ENCODE measurements around the gene TSPAN11. TPM values are rescaled to one million over a fixed set of nuclear protein-coding genes. Genes with fewer than 3 reads are reported as not detected.

The TSPAN11 gene
- total and polyA plus RNA-seq, 2 of the 8 experiments (the other 6 are each of a cell fraction or from before 2014, with no cell fraction given): 3.9 to 8.2 TPM

- TF ChIP-seq ASH2L (IDR thresholded peaks at IDR 0.05; ENCODE audit: low read length): no peak
- TF ChIP-seq CTCF (IDR thresholded peaks at IDR 0.05; ENCODE audit: control extremely low read depth in 1 of 3, insufficient read depth in 1 of 3, low read depth in 1 of 3, low read length in 3 of 3): no peak
- no peak for TF ChIP-seq PHF8 (conservative IDR thresholded peaks at IDR 0.05; ENCODE audit: low read depth, low read length)
- TF ChIP-seq SAP30 (IDR thresholded peaks at IDR 0.05; ENCODE audit: insufficient read depth, insufficient replicate concordance, low read length): no peak
- TF ChIP-seq BRCA1 (IDR thresholded peaks at IDR 0.05; ENCODE audit: low read depth, low read length): no peak
- no peak for TF ChIP-seq CREB1 (IDR thresholded peaks at IDR 0.05)
Observed at GRCh38 chr12:30988086-30988485, 61.5 kb downstream of the TSPAN11 start (continued).

Measured in H1 (cell line).